Kidney (tissue), 14 donors: ENCODE data around the gene PAFAH1B1. TPM values are rescaled to one million over a fixed set of nuclear protein-coding genes. Genes with fewer than 3 reads are reported as not detected.

ENCODE experiments used
- DNase-seq, 5 donors: peaks; one replicate each; pipeline ENCODE4 v3.0.0-alpha.2; 2013 to 2020
- FAIRE-seq: peaks from 2 replicates; lab custom pipeline; 2012; peaks lifted over from hg19 to GRCh38; lab: Jason Lieb, UNC
- H3K27ac ChIP-seq, 2 donors: one replicate each; pipeline ENCODE4 v1.7.0; 2013; ENCODE audit warnings: low read depth in 2 of 2, low read length in 2 of 2, inconsistent platforms in 1 of 2
- H3K27me3 ChIP-seq: one replicate; pipeline ENCODE4 v1.7.1; 2013; ENCODE audit warnings: low read length, inconsistent platforms; ENCODE audit not compliant: control insufficient read depth, insufficient read depth
- H3K36me3 ChIP-seq, 3 donors: one replicate each; pipeline versions ENCODE4 v1.7.0 to v1.7.1; 2013; ENCODE audit warnings: low read length in 3 of 3, control low read depth in 1 of 3, inconsistent platforms in 1 of 3; ENCODE audit not compliant: insufficient read depth in 3 of 3, control insufficient read depth in 2 of 3
- H3K4me1 ChIP-seq, 3 donors: one replicate each; pipeline versions ENCODE4 v1.7.0 to v1.7.1; 2013; ENCODE audit warnings: low read length in 3 of 3, inconsistent platforms in 1 of 3, low read depth in 1 of 3; ENCODE audit not compliant: control insufficient read depth in 2 of 3, insufficient read depth in 2 of 3
- H3K4me3 ChIP-seq, 3 donors: one replicate each; pipeline versions ENCODE4 v1.7.0 to v1.8.1; 2013; ENCODE audit warnings: low read length in 3 of 3, control low read depth in 1 of 3, inconsistent platforms in 1 of 3
- H3K9ac ChIP-seq, 3 donors: one replicate each; pipeline versions ENCODE4 v1.7.0 to v1.7.1; 2013; ENCODE audit warnings: low read length in 3 of 3, control low read depth in 1 of 3, inconsistent platforms in 1 of 3
- H3K9me3 ChIP-seq, 3 donors: one replicate each; pipeline versions ENCODE4 v1.7.0 to v1.7.1; 2013; ENCODE audit warnings: low read length in 3 of 3, control low read depth in 1 of 3, inconsistent platforms in 1 of 3; ENCODE audit not compliant: control insufficient read depth in 2 of 3, insufficient read depth in 1 of 3
- CTCF ChIP-seq: IDR thresholded peaks from 3 replicates; pipeline ENCODE4 v1.5.1; 2012; ENCODE audit warnings: mild to moderate bottlenecking, moderate library complexity, borderline replicate concordance; ENCODE audit not compliant: insufficient read depth; ENCODE audit errors: extremely low read depth
- intact Hi-C: fragments of 100-400 bp; cut with DNase I; formaldehyde crosslinking; loops from one replicate; pipeline ENCODE4 v1.11.1; 2022
- polyA plus RNA-seq: library from polyadenylated mRNA; stranded (reverse); fragments of 350-450 nt; fragmentation: Illumina TruSeq; extraction: RNeasy Lipid Tissue Mini Kit (QIAGEN cat#74804); gene quantifications from one replicate; pipeline ENCODE4 v1.2.3, GENCODE V29; 2014; ENCODE audit warnings: low read depth, low replicate concordance; ENCODE audit not compliant: insufficient read depth
- total RNA-seq: library from RNA; stranded (reverse); fragmentation: NEBNext Ultra II Directional; extraction: Animal tissue kit (Norgen Biotek cat#: 25700); gene quantifications from one replicate; pipeline ENCODE4 v1.2.1, GENCODE V29; 2021
- donor health status: control.
- donor health status: control.
- donor health status: control.
- donor health status: control.
- donor health status: control.
- donor health status: DM: yes; HTN: yes; CAD: no.
- donor health status: Normal renal cell carcinoma (clear cell type).

PAFAH1B1 gene
- total and polyA plus RNA-seq, 2 donors from 2014 or later: 46.7 to 125 TPM

GRCh38 chr17:2610195-2611175, 17.0 kb downstream of the PAFAH1B1 start:
- intact Hi-C loops: no loop called here
- FAIRE-seq: no peak

GRCh38 chr17:2611627-2612026, 18.2 kb downstream of the PAFAH1B1 start:
- H3K9me3 ChIP-seq: no peaks in the 10 kb centered on the region
- H3K36me3 ChIP-seq: peaks cover 0 to 3% (median 0%) of the 10 kb centered on the region in 3 donors
- H3K27ac ChIP-seq: no peak overlapping the region
- H3K27me3 ChIP-seq: no peaks in the 10 kb centered on the region
- no peak overlapping the region for H3K9ac ChIP-seq
- no peak for TF ChIP-seq CTCF
- H3K4me3 ChIP-seq: no peak overlapping the region
- H3K4me1 ChIP-seq: peaks cover 0 to 5% (median 0%) of the 10 kb centered on the region in 3 donors
- intact Hi-C loops: no loop called here
- DNase-seq: no peak
- FAIRE-seq: no peak

More at GRCh38 chr17:2610195-2611175, 17.0 kb downstream of the PAFAH1B1 start:
- Histone ChIP-seq H3K4me1 (peaks cover 0 to 5% (median 0%) of the 10 kb centered on the region in 3 donors), H3K36me3 (peaks cover 0 to 3% (median 0%) of the 10 kb centered on the region in 3 donors), H3K27me3 (no peaks in the 10 kb centered on the region), H3K9ac (no peak overlapping the region), H3K27ac (no peak overlapping the region), H3K9me3 (no peaks in the 10 kb centered on the region), H3K4me3 (no peak overlapping the region)
- no peak for TF ChIP-seq CTCF
- no peak for DNase-seq

- intact Hi-C loops: no loop called here
- peak; percentile 69 for FAIRE-seq
- no peak for TF ChIP-seq CTCF
- Histone ChIP-seq H3K4me3 (no peak overlapping the region), H3K4me1 (peaks cover 0 to 5% (median 0%) of the 10 kb centered on the region in 3 donors), H3K36me3 (peaks cover 0 to 3% (median 0%) of the 10 kb centered on the region in 3 donors), H3K27me3 (no peaks in the 10 kb centered on the region), H3K9me3 (no peaks in the 10 kb centered on the region), H3K27ac (no peak overlapping the region), H3K9ac (no peak overlapping the region)
- DNase-seq: no peak
Measured at GRCh38 chr17:2612630-2613029, 19.2 kb downstream of the PAFAH1B1 start.
